NCI-H146 treated with DMSO at 0.1 percent for 48 hours (cell line): ENCODE results near the gene ESAM.

Experiments
- DNase-seq: peaks from one replicate; lab custom pipeline; 2025; ENCODE audit not compliant: unreplicated experiment; lab: John Stamatoyannopoulos, UW

ESAM gene, protein sequence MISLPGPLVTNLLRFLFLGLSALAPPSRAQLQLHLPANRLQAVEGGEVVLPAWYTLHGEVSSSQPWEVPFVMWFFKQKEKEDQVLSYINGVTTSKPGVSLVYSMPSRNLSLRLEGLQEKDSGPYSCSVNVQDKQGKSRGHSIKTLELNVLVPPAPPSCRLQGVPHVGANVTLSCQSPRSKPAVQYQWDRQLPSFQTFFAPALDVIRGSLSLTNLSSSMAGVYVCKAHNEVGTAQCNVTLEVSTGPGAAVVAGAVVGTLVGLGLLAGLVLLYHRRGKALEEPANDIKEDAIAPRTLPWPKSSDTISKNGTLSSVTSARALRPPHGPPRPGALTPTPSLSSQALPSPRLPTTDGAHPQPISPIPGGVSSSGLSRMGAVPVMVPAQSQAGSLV

DNA sequence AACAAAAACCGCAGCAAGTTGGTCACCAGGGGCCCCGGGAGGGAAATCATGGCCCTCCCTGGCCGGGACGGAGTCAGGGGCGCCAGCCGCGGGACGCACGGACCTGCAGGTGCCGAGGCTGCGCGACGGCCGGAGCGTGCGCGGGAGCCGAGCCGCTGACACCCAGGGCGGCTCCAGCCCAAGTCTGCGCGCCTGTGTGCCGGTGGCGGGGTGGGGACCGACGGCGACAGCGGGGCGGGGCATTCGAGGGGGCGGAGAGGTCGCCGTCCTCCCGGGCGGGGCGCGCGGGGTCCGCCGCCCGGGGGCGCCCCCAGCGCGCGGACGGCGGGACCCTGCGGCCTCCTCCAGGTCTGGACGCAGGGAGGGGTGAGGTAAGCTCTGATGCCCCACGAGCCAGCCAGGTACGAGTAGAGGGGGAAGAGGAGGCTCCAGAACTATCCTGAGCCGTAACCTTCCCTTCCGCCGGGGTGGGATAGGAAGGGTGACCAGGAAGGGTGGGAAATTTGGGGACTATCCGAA, at the start of gene ESAM:
ESAM (minus strand) TSS at position 186 of the 519 bp plus-strand sequence; CDS start at position 50, 136 bp downstream.
- DNase-seq = no peak

DNA sequence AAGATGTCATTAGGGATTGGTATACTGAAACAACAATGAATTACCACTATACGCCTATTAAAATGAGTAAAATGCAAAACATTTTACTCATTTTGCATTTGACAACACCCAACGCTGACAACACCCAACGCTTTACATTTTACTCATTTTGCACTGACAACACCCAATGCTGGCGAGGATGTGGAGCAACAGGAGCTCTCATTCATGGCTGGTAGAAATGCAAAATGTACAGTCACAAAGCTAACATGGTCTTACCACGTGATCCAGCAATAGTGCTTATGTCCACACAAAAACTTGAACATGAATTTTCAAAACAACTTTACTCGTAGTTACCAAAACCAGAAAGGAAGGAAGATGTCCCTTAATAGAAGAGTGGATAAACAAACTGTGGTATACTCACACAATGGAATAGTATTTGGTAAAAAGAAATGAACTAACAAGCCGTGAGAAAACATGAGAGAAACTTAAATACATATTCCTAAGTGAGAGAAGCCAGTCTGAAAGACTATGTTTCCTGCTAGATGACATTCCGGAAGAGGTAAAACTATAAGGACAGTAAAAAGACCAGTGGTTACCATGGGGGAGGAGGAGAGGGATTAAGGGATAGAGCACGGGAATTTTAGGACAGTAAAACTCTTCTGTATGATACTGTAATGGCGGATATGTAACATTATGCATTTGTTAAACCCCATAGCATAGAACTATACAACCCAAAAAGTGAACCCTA, 49.5 kb upstream of the ESAM start:
- no peak for DNase-seq

DNA sequence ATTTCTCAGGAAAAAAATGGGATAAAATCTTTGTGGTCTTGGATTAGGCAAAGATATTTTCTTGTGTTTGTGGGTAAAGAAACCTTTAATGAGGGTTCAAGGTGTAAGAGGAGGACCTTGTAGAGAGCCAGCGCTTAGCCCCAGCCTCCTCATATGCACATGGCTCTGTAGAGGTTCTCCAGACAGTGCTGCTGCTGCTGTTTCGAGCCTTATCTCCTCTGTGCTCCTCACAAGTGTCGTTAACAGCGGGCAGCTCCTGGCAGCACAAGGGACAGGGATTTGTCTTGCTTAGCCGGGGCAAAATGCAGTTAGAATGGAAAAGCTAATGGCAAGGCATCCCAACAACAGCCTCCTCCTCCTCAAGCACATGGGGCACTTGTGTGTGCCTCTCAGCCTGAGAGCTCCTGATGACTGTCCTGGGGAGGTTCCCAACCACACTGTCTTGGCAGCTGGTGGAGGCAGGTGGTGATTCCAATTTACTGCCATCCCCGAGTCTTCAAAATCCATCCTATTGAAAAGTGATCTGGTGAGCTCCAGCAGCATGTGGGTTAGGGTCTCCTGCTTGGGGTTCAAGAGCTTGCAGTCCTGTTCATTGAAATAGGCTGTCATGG, 45.7 kb upstream of the ESAM start:
- no peak for DNase-seq

DNA sequence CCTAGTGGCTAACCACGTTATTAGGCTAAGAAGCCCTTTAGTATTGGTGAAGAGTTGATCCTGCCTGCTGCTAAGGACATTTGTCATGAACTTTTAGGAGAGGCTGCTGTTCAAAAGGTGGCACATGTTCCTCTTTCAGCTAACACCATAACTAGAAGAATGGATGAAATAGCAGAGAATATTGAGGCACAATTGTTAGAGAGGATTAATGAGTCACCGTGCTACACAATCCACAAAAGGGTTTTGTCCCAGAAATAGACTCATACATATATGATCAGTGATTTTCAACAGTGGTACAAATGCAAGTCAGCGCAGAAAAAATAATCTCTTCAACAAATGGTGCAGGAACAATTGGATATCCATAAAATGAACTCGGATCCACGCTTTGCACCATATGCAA, 45.1 kb upstream of the ESAM start:
- DNase-seq = no peak

DNA sequence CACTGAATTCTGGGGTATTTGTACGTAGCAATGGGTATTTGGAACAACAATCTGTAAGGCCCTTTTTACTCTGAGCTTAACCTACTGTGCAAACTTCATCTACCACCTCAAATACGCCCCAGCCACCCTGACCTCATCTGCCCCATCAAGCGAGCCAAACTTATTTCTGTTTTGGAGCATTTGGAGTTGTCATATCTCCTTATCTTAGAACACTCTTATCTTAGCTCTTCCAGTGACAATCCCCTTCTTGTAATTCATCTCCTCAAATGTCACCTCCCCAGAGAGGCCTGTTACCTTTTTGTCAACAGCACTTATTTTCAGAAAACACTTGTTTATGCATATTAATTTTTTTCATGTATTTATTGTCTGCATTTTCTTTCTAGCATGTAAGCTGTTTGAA, 42.8 kb upstream of the ESAM start:
- DNase-seq = no peak

DNA sequence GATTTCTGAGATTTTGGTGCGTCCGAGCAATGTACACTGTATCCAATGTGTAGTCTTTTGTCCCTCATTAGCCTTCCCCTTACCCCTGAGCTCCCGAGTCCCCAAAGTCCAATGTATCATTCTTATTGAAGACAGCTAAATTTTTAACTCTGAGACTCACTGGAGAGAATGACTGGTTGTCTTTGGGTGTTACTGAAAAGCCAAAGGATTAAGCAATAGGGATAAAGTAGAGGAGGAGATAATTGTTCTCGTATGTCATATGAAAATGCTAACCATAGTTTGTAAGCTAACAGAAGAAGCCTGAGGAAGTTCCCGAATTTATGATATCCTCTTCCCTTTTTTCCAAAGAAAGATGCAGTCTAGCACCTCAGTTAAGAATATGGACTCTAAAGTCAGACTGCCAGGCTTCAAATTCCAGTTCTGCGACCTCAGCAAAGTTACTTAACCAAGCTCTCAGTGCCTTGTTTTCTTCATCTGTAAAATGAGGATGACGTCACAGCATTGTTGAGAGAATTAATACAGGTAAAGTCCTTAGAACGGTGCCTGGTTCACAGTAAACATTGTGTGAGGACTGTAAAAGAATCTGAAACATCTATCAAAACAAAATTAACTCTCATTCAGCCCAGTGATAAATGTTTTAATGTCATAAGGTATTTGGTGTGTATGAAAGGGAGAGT, 39.7 kb upstream of the ESAM start:
- no peak for DNase-seq

DNA sequence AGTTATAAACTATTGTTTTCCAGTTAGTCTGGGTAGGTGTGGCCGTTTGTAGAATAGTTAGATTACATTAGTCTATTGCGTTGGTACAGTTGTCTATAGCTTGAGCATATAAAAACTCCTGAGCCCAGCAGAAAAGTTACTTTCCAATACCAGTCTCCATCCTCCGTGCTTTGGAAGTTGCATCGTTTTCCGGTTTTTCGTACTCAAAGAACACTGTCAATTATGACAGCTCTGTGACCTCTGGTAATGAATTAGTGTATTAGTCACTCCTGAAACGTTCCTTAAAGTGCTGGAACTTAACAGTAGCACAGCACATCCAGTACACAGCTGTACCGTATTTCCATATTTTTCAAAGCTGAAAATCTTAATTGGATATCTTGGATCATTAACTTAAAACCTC, 38.9 kb upstream of the ESAM start:
- no peak for DNase-seq

DNA sequence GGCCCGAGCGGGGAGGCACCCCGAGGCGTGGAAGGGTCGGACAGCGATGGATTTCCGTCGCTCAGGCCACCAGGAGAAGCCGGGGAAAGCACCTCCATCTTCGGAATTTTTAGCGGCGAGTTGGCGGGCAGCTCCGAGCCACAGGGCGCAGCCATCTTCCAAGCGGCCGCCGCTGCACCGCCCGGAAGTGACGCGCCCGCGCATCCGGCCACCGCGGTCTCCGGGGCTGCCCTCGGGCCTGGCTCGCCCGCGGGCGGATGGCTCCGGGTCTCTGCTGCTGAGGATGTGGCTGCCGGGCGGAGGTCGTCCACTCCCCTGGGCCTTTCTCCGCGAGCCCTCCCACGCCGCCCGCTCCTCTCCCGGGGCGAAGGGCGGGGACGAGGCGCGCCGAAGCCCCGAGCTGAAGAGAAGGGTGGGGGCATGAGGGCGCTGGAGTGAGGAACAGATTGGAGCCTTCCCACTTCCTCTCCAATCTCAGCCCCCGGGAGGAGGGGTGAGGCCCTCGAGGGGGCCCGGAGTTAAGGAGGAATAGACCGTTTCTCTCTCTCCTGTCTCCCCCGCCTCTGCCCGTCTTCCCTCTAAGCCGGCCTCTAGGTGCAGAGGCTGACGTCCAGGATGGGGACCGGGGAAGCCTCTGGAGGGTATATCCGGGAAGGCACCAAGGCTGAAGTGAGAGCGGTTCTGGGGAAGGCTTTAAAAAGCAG, 38.3 kb upstream of the ESAM start, which contains the start of gene MSANTD2:
MSANTD2 (minus strand) TSS at position 181 of the 704 bp plus-strand sequence; CDS start at position 155, 26 bp downstream.
- DNase-seq = peak; percentile 56

DNA sequence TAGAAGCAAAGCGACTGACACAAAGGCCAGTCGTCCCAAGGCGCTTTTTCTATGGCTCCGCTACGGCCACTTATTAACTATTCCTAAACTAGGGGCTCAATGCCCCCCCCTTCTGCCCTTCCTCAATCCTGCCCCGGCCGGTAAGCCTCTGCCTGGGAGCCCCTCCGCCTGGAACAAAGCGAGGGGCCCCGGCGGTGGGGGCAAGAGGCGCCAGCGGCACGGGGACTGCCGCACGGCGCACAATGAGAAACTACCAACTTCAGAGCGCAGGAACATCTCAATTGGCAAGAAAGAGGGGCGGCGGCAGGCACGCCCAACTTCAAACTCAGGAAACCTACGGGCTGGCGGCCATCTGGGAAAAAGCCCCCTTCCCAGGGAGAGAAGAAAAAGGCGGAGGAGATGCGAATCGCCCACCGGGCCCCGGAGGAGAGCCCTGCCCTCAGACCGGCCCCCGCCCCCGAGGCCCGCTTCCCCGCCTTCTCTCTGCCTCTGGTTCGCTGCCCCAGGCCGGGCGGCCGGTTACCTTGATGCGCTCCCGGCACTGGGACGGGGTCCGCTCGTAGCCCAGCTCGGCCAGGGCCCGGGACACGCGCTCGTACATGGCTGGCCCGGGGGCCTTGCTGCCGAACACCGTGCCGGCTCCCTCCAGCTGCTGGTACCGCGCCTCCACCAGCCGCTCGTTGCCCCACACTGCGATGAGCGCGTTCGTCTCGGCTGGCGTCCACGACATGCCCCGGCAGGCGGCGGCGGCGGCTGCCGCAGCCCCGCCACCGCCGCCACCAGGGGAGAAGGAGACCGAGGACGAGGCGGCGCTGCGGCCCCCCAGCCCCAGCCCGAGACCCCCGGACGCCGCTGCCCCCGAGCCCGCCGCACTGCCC, 37.5 kb upstream of the ESAM start:
- no peak for DNase-seq

DNA sequence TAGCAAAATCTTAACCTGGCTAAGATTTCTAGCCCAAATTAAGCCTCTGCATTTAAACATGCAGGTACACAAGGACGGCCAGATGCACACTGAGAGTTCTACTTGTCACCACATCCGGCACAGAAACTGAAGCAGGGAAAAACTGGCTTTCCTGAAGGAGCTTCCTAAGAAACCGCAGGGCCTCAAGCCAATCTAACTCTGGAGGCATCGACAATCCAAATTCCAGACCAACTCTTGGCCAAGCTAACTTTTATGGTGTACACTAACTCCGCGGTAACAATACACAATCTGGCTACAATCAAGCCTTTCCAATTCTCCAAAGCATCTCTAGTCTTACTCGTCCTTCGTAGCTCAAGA, 36.9 kb upstream of the ESAM start:
- DNase-seq = no peak

DNA sequence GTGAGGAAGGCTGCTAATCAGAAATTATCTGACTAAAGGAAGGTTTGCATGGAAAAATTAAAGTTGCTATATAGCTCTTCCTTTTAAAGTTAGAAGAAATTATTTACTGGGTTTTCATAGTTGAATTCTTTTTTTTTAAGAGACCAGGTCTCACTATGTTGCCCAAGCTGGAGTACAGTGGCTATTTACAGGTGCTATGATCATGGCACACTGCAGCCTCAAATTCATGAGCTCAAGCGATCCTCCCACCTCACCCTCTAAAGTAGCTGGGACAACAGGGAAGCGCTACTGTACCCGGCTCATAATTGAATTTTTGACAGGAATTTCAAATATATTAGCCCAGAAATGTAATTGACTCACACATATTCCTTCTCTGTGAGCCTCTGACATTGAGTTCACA, 34.2 kb upstream of the ESAM start:
- DNase-seq = no peak

DNA sequence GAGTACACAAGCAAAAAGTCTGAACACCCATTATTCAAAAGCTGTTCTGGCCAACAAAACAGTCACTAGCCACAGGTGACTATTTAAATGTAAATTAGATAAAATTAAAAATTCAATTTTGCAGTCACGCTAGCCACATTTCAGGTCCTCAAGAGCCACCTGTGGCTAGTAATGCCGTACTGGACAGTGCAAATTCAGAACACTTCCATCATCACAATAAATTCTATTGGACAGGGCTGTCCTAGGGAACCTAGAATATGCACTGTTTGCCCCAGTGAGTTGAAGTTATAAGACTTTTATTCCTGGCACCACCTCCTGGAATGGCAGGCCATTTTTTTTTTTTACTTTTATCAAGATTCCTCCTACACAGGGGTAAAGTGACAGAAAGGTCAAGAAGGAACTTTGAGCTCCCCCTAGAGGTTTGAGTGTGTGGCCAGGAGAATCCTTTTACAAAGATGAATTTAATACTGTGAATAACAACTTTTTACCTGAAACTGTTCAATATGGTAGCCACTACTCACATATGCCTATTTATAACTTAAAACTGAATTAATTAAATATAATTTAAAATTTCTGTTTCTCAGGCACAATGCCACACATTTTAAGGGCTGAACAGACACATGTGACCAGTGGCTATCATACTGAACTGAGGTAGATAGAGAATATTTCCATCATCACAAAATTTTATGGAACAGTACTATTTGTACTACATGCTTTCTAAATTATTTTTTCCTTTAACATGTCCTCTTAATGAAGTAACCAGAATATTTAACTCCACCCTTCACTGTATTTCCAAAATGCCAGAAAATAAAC, 31.6 kb upstream of the ESAM start:
- DNase-seq = peak; percentile 19

DNA sequence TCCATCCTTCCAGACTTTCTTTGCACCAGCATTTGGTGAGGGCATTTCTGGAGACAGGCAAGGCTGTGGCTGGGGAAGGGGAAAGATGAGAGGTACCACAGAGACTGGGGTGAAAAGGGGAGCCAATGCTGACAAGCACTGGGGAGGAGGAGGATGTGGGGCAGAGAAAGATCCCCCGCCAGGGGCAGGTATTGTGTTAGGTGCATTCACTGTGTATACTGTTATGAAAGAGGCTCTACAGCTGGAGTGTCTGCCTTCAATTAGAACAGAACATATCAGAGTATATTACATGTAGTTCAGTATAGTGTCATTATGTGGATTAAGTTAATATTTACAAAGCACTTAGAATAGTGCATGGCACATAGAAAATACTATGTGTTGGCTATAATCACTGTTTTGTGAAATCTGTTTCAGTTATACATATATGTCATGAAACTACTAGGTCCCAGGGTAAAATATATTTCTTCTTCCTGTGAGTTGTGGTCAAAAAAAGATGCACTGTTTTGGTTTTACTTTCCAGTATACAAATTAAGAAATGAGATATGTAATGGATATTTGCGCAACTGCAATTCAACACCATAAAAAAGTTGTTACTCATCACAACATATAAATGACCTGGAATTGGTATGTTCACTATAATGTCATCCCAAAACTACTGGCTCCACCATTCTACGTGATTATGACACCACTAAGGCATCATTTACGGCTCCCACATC, 29.7 kb upstream of the ESAM start:
- no peak for DNase-seq

DNA sequence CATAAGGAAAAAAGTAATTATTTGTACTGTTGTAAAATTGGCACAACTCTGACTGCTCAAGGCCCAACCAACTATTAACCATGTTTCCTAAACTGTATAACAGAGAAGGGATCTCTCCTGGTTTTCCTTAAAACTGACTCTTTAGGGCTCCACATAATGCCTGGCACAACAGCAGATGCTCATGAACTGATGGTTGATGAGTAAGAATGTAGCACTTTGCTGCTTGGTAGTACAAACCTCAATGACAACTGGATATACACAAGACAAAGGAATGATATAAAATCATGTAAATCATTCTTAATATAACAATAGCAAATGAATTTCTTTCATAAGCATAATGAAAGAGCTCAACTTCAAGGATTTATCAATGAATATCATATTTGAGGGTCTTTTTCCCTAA, 26.4 kb upstream of the ESAM start:
- no peak for DNase-seq

DNA sequence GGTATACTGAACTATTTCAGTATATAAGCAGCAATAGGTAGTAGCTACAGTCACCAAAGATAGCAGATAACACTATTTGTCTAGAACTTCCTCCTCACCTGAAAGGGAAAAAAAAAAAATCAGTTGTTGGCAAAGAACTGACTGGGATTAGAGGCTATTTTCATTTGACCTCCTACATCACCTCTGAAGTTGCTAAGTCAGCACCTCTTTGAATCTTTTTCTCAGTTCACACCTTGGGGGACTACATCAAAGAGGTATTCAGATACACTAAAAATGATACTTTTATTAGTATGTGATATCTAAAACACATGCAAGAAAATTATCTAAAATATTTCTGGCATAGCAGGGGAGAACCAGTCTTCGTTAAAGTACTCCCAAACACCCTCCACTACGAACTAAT, 22.0 kb upstream of the ESAM start:
- DNase-seq = no peak

DNA sequence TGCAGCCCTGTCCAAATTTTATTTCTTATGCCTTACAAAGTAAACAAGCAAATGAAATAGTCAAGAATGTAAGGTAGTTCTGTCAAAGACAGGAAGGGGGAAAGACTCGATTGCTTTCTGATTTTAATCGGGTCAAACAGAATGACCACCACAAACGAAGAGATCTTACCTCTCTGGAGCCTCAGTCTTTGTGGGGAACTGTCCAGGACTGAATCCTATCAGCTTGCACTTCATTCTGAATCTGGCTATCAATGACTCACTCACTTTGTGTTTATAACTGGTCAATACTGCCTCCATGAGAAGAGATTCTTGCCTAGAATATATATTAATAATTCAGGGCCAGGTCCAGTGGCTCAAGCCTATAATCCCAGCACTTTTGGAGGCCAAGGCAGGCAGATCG, 20.9 kb upstream of the ESAM start:
- DNase-seq = no peak

DNA sequence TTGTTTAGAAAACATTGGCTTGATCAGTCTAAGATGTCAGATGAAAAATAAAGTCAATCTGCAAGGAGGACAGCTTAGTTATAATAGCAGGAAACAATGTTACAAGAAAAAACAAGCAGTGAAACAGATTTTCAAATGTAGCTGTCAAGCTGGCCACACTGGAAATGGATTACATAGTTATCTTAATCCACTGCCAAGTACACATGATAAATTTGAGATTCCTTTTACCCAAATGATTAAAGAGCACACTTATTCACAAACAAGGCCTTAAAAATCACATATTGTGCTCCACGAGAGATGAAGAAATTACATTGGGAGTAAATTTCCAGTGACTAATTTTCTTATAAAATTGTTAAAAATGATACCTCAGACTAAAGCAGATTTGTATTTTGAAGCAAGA, 17.5 kb upstream of the ESAM start:
- no peak for DNase-seq

DNA sequence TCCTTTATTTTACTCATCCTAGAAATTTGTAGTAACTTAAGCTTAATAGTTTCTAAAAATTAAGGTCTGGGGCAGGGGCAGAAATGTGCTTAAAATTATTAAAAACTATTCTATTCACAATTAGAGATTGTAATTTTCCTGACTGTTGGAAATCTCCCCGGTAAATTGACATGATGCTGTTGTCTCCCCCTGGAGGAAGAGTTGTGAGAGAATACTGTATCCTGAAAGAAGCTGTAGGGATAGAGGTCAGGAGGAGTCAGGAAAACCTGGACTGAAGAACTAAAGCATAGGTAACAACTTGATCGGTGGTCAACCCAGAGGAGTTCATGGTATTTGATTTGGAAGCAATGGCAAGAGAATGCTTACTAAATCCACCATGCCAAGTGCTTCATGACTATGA, 16.2 kb upstream of the ESAM start:
- DNase-seq = no peak
